Measurements from ENCODE around the gene TEAD1.

- TF ChIP-seq CTCF (IDR thresholded peaks at IDR 0.05) (no peak), POLR2A (IDR thresholded peaks at IDR 0.05) (no peak)
Observed at GRCh38 chr11:12640926-12641849, 33.0 kb upstream of the TEAD1 start.
